GM19452 (cell line): ENCODE measurements around the gene MMP28.

Source experiments
- ATAC-seq: cut with Tn5 transposase; IDR thresholded peaks from one replicate; pipeline ENCODE4 v1.9.1; 2021; ENCODE audit not compliant: unreplicated experiment

The MMP28 gene

GRCh38 chr17:35745246-35745645 lies 50.2 kb downstream of the MMP28 start:
- no peak for ATAC-seq

GRCh38 chr17:35744830-35745229 lies 50.6 kb downstream of the MMP28 start:
- no peak for ATAC-seq

DNA sequence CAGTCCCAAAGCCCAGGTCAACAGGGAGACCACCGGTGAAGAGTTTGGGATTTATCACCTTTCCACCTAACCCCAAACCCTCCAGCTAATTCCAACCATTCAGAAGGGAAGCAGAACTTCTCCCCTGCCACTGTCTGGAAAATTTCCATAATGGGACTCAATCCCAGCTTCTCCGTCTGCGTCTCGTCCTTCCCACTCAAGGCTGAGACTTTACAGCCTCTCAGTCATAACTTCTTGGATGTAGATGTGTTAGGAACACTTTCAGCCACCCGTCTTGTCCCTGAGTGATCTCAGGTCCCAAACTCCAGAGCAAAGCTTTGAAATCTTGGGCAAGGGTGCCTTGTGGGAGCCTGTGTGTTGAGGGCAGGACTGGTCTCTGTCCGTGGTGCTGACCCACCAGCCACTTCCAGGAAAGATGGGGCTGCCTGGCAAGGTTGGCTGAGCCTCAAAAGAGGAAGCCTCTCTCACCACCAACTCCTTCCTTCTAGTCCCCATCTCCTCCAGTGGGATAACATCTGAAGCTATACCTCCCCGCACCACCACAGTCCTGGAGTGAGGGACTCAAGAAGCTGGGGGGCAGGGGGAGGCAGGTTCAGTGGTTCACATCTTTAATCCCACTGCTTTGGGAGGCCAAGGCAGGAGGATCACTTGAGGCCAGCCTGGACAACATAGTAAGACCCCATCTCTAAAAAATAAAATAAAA lies 51.7 kb downstream of the MMP28 start:
- ATAC-seq = no peak

- no peak for ATAC-seq
Measured at GRCh38 chr17:35742896-35743477, 52.5 kb downstream of the MMP28 start.

DNA sequence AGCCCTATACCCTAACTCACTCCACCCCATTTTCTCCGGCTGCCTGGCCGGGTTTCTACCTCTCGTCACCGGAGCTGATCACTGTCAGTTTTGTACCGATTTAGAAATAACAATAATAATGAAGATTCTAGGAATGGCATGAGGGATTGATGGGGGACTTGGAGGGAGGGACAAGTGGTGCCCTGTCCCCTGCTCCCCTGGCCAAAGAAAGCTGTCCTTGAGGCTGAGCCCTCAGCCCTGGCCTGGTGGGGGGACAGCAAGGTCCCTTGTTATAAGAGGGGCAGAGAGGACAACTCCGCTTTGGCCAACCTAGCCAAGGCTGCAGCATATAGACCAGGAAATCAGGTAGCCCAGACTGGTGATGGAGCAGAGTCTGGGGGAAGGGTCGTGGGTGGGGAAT lies 52.9 kb downstream of the MMP28 start:
- no peak for ATAC-seq

DNA sequence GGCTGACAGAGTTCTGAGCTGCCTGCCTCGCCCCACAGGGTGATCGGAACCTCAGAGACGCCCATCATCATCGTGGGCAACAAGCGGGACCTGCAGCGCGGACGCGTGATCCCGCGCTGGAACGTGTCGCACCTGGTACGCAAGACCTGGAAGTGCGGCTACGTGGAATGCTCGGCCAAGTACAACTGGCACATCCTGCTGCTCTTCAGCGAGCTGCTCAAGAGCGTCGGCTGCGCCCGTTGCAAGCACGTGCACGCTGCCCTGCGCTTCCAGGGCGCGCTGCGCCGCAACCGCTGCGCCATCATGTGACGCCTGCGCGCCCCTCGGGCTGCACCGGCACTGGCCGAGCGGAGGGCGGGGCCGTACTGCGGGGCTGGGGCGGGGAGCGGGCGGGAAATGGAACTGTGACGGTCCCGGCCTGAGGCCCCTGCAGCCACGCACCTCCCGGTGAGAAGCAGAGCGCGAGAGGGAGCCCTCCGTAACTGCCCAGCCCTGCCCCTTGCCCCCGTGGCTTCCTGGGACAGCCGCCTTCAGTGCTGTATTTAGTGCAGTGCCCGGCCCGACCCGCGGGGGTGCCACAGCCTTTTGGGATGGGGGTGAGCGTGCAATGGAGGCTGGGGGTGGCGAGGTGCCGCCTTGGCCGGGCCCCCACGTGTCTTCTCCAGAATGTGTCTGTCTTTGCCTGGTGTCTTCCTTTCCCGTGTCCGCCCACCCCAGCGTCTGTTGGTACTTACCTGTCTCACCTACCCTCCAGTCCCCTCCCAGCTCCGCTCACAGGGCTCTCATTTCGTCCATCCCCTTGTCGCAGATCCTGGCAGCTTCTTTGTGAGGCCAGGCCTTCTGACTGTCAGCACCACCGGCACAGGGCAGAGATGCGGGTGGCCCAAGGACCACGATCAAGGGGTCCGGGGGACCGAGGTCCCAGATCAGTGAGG lies 54.2 kb downstream of the MMP28 start:
- ATAC-seq = no peak

GRCh38 chr17:35740216-35740615 lies 55.2 kb downstream of the MMP28 start:
- no peak for ATAC-seq

DNA sequence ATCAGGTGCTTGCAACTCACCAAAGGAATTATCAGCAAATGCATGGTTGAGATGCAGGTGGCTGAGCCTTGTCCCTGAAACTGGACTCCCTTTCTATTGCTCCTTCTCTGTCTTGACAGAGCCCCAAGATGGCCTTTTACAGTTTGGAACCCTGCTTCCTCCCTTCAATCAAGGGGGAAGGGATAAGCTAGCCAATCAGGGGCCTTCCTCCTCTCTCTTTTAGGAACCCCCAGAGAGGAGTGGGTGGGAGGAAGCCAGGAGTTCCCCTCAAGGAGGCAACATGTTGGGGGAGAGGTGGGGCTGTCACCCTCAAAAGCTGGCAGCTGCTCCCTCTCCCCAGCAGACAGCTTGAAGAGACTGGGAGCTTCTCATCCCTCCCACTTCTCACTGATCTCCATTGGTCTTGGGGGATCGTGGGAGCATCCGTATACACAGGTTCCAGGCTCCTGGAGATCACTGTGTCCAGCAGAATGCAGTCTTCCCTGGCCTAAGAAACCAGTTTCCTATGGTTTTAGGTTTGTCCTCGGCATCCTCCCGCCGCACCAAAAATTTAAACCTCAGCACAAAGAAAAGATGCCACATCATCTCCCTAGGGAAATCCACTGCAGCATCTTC lies 56.8 kb downstream of the MMP28 start:
- no peak for ATAC-seq

DNA sequence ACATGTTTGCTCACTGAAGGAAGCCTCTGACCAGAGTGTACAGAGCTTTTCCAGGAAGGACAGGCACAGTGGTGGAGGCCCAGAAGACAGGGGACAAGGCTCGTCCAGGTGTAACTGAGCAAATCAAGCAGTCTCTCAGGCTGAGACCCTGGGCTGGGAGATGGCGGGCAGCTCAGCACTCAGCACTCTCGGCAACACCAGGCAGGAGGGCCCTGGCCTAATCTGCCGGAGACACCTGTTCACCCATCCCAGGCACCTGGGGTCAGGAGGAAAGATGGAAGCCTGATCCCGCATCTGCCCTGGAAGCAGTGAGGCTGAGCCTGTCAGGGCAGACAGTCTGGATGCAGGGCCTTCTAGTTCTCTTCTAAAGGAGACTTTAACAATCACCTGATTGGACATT lies 59.2 kb downstream of the MMP28 start:
- no peak for ATAC-seq

GRCh38 chr17:35735036-35735805 lies 60.2 kb downstream of the MMP28 start:
- ATAC-seq = no peak

DNA sequence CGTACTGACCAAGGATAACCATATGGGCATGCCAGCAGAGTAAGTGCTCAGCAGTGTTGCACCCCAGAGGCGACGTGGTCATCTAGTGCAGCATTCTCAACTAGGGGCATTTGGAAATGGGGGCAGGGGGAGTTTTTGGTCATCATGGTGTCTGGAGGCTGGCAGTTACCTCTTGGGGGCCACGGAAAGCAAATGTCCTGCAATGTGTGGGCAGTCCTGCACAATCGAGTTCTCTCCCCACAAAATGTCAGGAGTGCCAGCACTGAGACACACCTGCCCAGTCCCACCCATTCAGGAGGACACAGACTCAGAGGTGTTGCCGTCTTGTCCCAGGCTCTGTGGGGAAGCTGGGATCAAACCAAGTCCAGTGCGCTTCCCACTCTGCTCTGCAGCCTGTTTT lies 61.0 kb downstream of the MMP28 start:
- no peak for ATAC-seq

DNA sequence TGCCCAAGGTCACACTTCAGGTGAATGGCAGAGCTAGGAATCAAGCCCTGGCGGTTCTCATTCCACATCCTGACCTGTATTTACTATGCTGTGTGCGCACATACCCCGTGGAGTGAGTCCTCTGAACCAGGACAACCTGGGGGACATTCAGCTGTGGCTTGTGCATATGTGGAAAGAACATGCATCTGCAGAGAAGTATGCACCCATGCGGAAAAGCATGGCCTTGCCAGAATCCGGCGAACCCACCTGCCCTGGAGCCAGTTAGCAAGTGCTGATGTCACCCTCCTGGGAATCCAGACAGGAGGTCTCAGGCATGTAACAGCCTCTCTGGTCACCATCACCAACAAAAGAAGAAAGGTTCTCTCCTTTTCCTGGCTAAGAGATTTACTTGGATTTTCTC lies 62.1 kb downstream of the MMP28 start:
- ATAC-seq = no peak

DNA sequence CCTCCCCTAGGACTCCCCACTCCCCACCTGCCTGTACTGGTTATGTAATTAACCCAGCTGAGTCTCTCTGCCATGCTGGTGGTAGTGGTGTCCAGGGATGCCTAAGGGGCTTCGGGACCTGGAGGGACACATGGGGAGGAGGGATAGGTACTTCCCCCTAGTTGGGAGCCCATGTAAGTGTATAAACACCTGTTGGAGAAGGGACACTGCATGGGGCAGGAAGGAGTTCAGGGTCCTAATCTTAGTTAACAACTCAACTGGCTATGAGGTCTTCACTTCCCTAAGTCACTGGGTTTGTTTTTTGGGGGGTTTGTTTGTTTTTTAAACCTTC lies 62.7 kb downstream of the MMP28 start:
- no peak for ATAC-seq

DNA sequence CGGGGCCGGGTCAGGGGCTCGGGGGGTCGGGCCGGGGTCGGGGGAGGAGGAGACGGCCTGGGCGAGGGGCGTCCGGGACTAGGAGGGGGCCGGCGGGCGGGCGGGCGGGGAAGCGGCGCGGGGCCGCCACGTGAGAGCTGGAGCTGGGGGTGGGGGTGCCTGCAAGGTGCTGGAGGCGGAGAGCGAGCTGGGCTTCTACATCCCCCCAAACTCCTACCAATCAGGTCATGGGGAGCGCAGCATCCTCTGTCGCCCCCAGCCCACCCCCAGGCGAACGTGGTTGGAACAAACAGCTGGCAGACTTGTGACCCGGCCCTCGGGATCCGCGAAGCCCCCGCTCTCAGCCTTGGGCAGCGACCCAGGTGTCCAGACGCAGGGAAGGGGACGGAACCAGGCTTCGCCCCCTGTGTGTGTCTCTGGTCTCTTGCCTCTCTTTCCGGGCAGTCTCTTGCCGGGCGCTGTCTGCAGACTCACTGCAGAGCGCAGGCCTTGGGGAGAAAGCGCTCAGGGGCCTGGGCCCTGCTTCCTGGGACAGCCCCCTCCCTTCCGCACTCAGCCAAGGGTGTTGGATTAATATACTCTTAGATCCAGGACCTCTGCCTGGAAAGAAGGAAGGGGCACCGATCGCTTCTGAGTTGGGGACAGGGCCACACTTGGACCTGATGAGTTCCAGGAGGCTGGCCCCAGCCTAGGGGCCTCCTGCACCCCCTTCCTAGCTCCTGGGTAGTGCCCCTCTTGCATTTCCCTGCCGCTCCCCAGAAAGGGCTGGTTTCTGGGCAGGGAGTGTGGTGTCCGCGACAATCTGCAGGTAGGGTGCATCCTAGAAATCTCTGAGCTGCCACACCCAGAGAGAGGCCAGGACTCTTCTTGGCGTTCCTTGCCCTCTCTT lies 63.3 kb downstream of the MMP28 start:
- no peak for ATAC-seq

- ATAC-seq = no peak
Measured at GRCh38 chr17:35731239-35731916, 64.1 kb downstream of the MMP28 start, which contains the start of gene RASL10B. RASL10B (plus strand) TSS chr17:35731639; CDS start chr17:35735185, 3,546 bp downstream.

DNA sequence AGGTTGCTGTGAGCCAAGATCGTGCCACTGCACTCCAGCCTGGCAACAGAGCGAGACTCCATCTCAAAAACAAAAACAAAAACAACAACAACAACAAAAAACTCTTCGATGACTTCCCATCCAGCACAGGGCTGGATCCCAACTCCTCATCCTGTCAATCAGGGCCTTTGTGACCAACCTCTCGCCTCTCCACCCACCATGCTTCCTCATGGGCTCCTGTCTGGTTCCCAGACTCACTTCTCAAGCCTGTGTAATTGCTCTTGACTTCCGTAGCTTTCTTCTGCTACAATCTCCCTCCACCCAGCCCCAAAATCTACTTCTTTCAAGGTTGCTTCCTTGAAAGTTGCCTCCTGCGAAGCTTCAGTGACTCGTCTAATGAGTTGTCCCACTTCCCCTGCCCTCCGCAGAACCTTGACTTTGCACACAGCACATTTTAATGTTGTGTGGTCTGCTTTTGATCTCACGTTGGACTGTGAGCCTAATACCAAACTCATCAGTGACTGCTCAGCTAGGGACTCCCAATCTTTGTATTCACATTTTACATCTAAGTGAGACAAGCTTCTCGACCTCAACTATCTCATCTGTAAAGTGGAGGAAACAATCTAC lies 64.9 kb downstream of the MMP28 start:
- no peak for ATAC-seq

DNA sequence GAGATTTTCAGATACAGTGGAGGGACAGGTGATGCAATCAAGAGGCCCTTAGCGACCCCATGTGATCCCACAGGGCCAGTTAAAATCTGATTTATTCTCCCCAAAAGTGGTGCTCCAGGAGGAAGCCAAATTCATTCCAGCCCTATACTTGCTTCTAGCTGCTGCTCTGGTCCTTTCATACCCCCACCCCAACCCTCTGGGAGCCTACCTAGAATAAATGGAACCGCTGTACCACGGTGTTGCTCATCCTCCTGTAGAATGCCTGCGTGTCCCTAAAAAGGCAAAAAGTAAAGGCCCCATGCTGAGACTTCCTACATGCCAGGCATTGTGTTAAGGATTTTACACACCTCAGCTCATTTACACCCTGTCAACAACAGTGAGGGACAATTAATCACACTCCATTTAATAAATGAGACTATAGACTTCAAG lies 66.0 kb downstream of the MMP28 start:
- no peak for ATAC-seq

GRCh38 chr17:35728551-35728950 lies 66.9 kb downstream of the MMP28 start:
- no peak for ATAC-seq

DNA sequence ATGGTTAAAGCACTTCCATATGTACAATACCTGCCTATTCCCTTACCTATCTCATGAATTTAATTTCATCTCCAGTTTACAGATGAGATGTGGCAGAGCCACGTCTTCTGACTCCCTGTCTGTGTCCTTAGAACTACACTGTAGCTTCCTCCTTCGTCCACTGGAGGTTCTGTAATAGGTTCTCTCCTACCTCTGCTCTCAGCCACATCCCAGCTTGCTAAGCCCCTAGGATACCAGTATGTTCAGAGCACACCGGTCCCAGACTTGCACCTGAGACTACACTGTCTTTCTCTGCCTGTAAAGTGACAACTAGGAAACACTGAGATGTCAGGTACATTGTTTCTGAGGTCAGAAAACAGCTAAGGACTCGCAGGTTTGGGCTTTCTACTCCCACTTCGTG lies 67.8 kb downstream of the MMP28 start:
- no peak for ATAC-seq
